GM12891 (cell line): ENCODE data around the gene FUOM. TPM values are rescaled to one million over a fixed set of nuclear protein-coding genes. Genes with fewer than 3 reads are reported as not detected.
A peak's percentile ranks its signal among the peaks of the same experiment; 100 is the strongest.

Experiments used
- DNase-seq: peaks from one replicate; pipeline ENCODE4 v3.0.0; 2011; ENCODE audit warnings: low spot score; ENCODE audit not compliant: insufficient read length
- FAIRE-seq: peaks from 2 replicates; lab custom pipeline; 2011; peaks lifted over from hg19 to GRCh38; lab: Jason Lieb, UNC
- PAX5 ChIP-seq: IDR thresholded peaks from 2 replicates; pipeline ENCODE4 v1.6.1; 2011; ENCODE audit warnings: low read length, moderate library complexity, mild to moderate bottlenecking; ENCODE audit not compliant: insufficient read depth, severe bottlenecking
- POLR2A ChIP-seq: IDR thresholded peaks from 2 replicates; pipeline ENCODE4 v1.6.1; 2011; ENCODE audit warnings: low read depth, low read length, control low read depth
- POLR2AphosphoS5 ChIP-seq: IDR thresholded peaks from 2 replicates; pipeline ENCODE4 v1.6.1; 2011; ENCODE audit warnings: low read depth, low read length, control low read depth
- POU2F2 ChIP-seq: IDR thresholded peaks from 2 replicates; pipeline ENCODE4 v1.6.1; 2011; ENCODE audit warnings: low read depth, mild to moderate bottlenecking, control low read depth, low read length, moderate library complexity
- SPI1 ChIP-seq: IDR thresholded peaks from 2 replicates; pipeline ENCODE4 v1.6.1; 2011; ENCODE audit warnings: low read depth, low read length, control low read depth
- TAF1 ChIP-seq: IDR thresholded peaks from 2 replicates; pipeline ENCODE4 v1.6.1; 2011; ENCODE audit warnings: low read depth, low read length, control low read depth
- polyA plus RNA-seq: library from polyadenylated mRNA; unstranded; fragments of >200 nt; gene quantifications from one replicate; pipeline ENCODE4 v1.2.1, GENCODE V29; 2012; ENCODE audit warnings: low read depth, missing spikeins, inconsistent platforms; ENCODE audit not compliant: missing spikeins

The FUOM gene, protein sequence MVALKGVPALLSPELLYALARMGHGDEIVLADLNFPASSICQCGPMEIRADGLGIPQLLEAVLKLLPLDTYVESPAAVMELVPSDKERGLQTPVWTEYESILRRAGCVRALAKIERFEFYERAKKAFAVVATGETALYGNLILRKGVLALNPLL
- polyA plus RNA-seq: 15.4 TPM

DNA sequence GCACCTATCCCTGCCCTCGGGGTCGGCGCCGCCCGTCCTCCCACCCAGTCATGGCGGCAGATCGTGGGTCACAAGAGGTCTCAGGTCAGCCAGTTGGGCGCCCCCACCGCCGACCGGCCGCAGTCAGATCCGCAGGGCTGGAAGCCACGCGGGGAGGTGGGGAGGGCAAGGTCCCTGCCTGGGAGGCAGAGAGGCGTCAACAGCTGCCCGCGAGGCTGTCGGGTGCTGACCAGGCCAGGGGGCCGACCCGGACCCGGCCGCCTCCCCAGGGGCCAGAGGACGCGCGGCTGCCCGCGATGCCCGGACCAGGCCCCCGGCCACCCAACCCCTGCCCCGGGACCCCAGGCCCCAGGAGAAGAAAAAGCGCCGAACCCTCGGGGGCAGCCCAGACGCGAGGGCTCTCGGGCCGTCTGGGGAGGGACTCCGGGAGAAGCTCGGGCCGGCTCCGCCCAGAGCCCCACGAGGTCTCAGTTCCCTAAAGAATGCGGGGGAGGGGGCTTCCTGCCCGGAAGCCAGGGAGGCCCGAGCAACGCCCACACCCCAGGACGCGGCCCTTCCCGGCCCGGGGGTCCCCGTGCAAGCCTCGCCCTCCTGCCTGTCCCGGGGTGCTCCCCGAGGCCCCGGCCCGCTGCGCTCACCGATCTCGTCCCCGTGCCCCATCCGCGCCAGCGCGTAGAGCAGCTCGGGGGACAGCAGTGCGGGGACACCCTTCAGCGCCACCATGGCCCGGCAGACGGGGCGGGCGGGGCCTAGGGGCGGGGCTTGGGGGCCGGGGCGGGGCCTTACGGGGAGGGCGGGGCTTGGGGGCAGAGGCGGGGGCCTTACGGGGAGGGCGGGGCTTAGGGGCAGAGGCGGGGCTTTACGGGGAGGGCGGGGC lies at the start of gene FUOM:
Gene FUOM (minus strand): TSS at position 735 of the 877 bp plus-strand sequence. CDS start 12 bp downstream, at position 723.
- TF ChIP-seq PAX5: no peak
- no peak; the same call in 1 of the 2 replicates for TF ChIP-seq POLR2A
- TF ChIP-seq POLR2AphosphoS5: no peak
- TF ChIP-seq SPI1: peak; percentile 83
- TF ChIP-seq POU2F2: no peak
- TF ChIP-seq TAF1: peak; percentile 16; the same call in 1 of the 2 replicates
- DNase-seq (peak; percentile 98), FAIRE-seq (peak; percentile 71)

DNA sequence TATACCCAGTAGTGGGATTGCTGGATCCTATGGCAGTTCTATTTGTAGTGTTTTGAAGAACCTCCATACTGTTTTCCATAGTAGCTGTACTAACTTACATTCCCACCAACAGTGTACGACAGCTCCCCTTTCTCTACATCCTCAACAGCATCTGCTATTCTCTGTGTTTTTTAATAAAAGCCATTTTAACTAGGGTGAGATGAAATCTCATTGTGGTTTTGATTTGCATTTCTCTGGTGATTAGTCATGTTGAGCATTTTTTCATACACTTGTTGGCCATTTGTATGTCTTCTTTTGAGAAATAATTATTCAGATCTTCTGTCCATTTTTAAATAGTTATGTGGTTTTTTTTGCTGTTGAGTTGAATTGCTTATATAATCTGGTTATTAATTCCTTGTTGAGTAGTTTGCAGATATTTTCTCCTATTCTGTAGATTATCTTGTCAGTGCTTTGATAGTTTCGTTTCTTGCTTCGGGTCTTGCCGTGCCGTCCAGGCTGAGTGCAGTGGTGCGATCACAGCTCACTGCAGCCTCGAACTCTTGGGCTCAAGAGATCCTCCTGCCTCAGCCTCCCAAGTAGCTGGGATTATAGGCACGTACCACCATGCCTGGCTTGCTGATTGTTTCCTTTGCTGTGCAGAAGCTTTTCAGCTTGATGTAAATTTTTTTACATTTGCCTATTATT lies 48.2 kb upstream of the FUOM start:
- TF ChIP-seq SPI1 (no peak), TAF1 (no peak), POLR2A (no peak), POU2F2 (no peak), PAX5 (no peak)
- no peak for DNase-seq
- peak; percentile 26 for FAIRE-seq

DNA sequence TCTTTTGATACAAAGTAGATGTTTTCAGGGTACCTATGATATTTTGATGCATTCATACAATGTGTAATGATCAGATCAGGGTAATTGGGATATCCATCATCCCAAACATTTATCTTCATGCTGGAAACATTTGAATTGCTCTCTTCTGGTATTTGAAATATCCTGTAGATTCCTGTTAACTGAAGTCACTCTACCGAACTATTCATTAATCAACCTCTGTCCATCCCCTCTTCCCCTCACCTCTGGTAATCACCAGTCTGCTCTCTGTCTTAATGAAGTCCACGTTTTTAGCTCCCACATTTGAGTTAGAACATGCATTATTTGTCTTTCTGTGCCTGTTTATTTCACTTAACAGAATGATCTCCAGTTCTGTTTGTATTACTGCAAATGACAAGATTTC lies 47.5 kb upstream of the FUOM start:
- DNase-seq: no peak
- FAIRE-seq: no peak
- TF ChIP-seq POLR2A: no peak
- TF ChIP-seq PAX5: no peak
- TF ChIP-seq TAF1: no peak
- TF ChIP-seq SPI1: no peak
- TF ChIP-seq POU2F2: no peak
- TF ChIP-seq POLR2AphosphoS5: no peak

DNA sequence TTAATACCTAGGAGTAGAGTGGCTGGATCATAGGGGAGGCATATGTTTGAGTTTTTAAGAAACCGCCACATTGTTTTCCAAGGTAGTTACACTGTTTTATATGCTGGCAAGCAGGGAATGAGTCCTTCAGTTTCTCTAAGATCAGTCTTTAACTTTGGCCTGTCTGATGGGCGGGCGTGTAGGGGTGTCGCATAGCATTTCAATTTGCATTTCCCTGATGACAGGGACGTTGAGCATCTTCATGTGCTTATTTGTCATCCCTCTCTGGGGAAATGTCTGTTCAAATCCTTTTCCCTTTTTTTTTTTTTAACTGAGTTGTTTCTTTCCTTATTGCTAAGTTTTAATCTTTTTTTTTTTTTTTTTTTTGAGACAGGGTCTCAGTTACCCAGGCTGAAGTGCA lies 46.0 kb upstream of the FUOM start:
- no peak for FAIRE-seq
- TF ChIP-seq POU2F2 (no peak), POLR2AphosphoS5 (no peak), POLR2A (no peak), TAF1 (no peak), PAX5 (no peak), SPI1 (no peak)
- DNase-seq: no peak

DNA sequence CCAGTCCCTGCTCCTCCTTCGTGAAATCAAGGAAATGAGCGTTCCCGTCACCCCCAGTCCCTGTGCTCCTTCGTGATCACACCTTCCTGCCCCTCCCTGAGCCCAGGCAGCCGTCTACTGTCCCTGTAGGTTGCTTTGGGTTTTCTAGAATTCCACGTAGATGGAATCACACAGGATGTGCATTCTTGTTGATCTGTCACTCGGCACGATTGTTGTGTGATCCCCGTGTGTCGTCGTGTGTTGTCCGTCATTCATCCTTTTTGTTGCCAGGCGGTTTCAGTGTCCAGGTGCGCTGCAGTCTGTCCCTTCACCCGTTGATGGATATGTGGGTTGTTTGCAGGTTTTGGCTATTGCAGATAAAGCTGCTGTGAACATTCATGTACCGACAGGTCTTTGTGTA lies 45.5 kb upstream of the FUOM start:
- TF ChIP-seq PAX5 (no peak), POU2F2 (no peak), SPI1 (no peak), POLR2A (no peak), POLR2AphosphoS5 (no peak), TAF1 (no peak)
- DNase-seq: no peak
- no peak for FAIRE-seq

DNA sequence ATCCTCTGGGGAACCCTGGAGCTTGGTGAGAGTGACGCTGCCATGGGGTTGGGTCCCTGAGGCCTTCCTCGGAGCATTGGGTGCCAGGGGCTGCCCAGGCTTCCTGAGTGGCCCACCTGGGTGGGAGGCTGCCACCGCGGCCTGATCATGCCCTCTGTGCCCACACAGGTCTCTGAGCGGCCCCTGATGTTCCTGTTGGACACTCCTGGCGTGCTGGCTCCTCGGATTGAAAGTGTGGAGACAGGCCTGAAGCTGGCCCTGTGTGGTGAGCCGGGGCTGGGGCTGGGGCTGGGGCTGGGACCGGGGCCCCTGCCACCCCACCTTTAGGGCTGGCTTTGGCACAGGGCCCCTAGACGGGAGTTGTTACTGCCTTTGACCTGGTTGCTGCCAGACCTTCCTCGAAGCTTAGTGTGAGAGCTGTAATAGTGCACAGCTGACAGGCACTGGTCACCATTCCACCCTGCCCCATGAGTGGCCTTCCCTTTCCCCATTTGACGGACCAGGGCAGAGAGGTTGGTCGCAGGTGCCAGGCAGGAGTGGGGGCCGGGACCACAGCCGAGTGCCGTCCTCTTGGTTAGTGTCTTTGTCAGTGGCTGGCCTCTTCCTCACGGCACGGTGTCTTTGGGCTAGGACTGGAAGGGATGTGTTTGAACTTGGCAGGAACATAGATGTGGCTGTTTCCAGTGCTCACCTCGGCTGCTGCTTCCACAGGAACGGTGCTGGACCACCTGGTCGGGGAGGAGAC lies 44.3 kb upstream of the FUOM start:
- FAIRE-seq (no peak), DNase-seq (no peak)
- TF ChIP-seq POLR2AphosphoS5: no peak
- no peak for TF ChIP-seq SPI1
- no peak for TF ChIP-seq TAF1
- no peak for TF ChIP-seq POLR2A
- no peak for TF ChIP-seq PAX5
- TF ChIP-seq POU2F2: no peak

DNA sequence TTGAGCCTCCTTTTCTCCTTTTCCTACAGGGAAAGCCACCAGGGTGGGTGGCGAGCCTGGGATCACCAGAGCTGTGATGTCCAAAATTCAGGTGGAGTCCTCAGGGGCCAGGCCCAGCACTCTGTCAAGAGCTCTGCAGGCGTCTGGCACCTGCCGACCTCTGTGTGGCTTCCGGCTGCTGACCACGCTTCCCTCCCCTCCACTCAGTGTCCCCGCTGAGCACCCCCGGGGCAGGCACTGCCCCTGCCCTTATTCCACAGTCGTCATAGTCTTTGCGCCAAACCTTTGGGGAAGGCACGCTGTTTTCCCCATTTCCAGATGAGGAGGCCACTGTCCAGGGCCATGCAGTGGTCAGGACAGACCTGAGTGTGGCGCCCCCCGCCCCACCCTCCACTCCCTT lies 43.7 kb upstream of the FUOM start:
- no peak for FAIRE-seq
- no peak for TF ChIP-seq SPI1
- TF ChIP-seq PAX5: no peak
- no peak for TF ChIP-seq TAF1

DNA sequence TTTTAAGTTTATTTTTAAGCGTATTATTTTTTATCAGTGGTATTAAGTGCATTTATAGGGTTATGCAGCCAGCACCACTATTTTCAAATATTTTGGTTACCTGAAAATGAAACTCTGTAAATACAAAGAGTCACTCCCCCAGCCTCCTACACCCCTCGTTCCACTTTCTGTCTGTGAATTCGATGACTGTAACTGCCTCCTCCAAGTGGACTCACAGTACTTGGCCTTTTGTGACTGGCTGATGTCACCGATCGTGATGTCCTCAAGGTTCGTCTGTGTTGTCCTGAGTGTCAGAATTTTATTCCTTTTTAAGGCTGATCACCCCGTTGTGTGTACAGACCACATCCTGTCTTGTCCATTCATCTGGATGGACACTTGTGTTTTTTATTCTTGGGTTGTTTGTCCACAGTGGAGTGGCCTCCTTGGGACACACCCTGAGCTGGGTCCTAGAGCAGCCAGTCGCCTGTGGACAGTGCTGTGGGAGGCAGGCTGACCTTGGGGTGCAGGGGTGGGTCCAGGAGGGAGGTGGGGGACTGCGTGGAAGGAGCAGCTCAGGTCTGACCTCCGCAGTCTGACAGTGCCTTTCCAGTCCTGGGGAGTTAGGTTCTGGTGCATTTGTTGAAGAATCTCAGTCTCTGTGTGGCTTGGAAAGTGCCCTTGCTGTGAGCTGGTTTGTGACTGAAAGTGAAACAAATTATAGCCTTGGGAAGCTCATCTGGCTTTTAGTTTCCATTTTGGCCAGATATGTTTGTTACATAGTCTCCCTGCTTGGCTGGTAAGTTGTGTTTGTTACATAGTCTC lies 43.0 kb upstream of the FUOM start:
- peak; percentile 81 for FAIRE-seq
- no peak for DNase-seq
- TF ChIP-seq PAX5: no peak
- no peak for TF ChIP-seq SPI1
- TF ChIP-seq POU2F2: 0 out of 2 replicates have a peak, but pooled peaks have one; percentile 58

More for the DNA sequence above, 43.7 kb upstream of the FUOM start:
- DNase-seq: no peak
